Fibroblast of skin of right quadriceps (primary cell): ENCODE data around the gene TTC28.
A peak's percentile ranks its signal among the peaks of the same experiment; 100 is the strongest.

Experiments
- DNase-seq: peaks from one replicate; pipeline ENCODE4 v3.0.0-alpha.2; 2013

TTC28 gene

GRCh38 chr22:28031383-28031922 lies 648.2 kb downstream of the TTC28 start:
- no peak for DNase-seq

GRCh38 chr22:28030473-28030872 lies 649.2 kb downstream of the TTC28 start:
- no peak for DNase-seq

- no peak for DNase-seq
These were observed 649.7 kb downstream of the TTC28 start for GRCh38 chr22:28029956-28030355.

- no peak for DNase-seq
These were observed 650.3 kb downstream of the TTC28 start for GRCh38 chr22:28029201-28029948.

- no peak for DNase-seq
These were observed 651.9 kb downstream of the TTC28 start for GRCh38 chr22:28027453-28028448.

GRCh38 chr22:28025866-28026575 lies 653.6 kb downstream of the TTC28 start:
- DNase-seq, result no peak

GRCh38 chr22:28025333-28025732 lies 654.3 kb downstream of the TTC28 start:
- DNase-seq, result no peak

GRCh38 chr22:28024422-28024888 lies 655.2 kb downstream of the TTC28 start:
- no peak for DNase-seq

GRCh38 chr22:28023774-28024173 lies 655.9 kb downstream of the TTC28 start:
- DNase-seq, result no peak

GRCh38 chr22:28023036-28023435 lies 656.6 kb downstream of the TTC28 start:
- DNase-seq, result no peak

GRCh38 chr22:28021998-28022660 lies 657.5 kb downstream of the TTC28 start:
- DNase-seq, result no peak

GRCh38 chr22:28021116-28021997 lies 658.3 kb downstream of the TTC28 start:
- DNase-seq, result no peak

- DNase-seq, result peak; percentile 72
These were observed 659.5 kb downstream of the TTC28 start for GRCh38 chr22:28019881-28020861.

GRCh38 chr22:28019360-28019759 lies 660.3 kb downstream of the TTC28 start:
- no peak for DNase-seq

- DNase-seq, result no peak
These were observed 661.1 kb downstream of the TTC28 start for GRCh38 chr22:28018461-28018927.

GRCh38 chr22:28017859-28018258 lies 661.8 kb downstream of the TTC28 start:
- DNase-seq, result no peak

GRCh38 chr22:28017558-28017820 lies 662.2 kb downstream of the TTC28 start:
- no peak for DNase-seq

GRCh38 chr22:28016781-28017557 lies 662.7 kb downstream of the TTC28 start:
- DNase-seq, result no peak
